Activated B cell treated with CpG ODN at 0.5 μM for 24 hours (primary cell): ENCODE results near the gene AKTIP. TPM values are rescaled to one million over a fixed set of nuclear protein-coding genes. Genes with fewer than 3 reads are reported as not detected.

Source experiments
- ATAC-seq: fragments of 200-7000 bp; cut with Tn5 transposase; one replicate; pipeline ENCODE4 v1.10.0; 2021; ENCODE audit warnings: low read depth, mild to moderate bottlenecking, moderate library complexity
- CTCF ChIA-PET: fragments of 350-600 bp; sonication (Branson Sonifier 250); formaldehyde crosslinking; loops from one replicate; lab custom pipeline; 2021; ENCODE audit warnings: antibody characterized with exemption; lab: Charles Lee
- POLR2A ChIA-PET: fragments of 350-600 bp; sonication (Branson Sonifier 250); formaldehyde crosslinking; loops from one replicate; lab custom pipeline; 2021; ENCODE audit warnings: antibody characterized with exemption; lab: Charles Lee
- DNase-seq: peaks from one replicate; pipeline ENCODE4 v3.0.0; 2022
- H3K27ac Mint-ChIP-seq: one replicate; pipeline ENCODE4 v1.8.0; 2020; ENCODE audit warnings: mixed read lengths
- H3K27me3 Mint-ChIP-seq: one replicate; pipeline ENCODE4 v1.8.0; 2021; ENCODE audit warnings: mixed read lengths
- H3K36me3 Mint-ChIP-seq: one replicate; pipeline ENCODE4 v1.8.0; 2021; ENCODE audit warnings: low read depth, mixed read lengths
- H3K4me1 Mint-ChIP-seq: one replicate; pipeline ENCODE4 v1.8.0; 2021; ENCODE audit warnings: mixed read lengths
- H3K4me3 Mint-ChIP-seq: one replicate; pipeline ENCODE4 v1.8.0; 2020; ENCODE audit warnings: mild to moderate bottlenecking, mixed read lengths
- H3K9me3 Mint-ChIP-seq: one replicate; pipeline ENCODE4 v1.8.0; 2020; ENCODE audit warnings: mixed read lengths
- CTCF ChIP-seq: fragments of 200-600 bp; IDR thresholded peaks from one replicate; pipeline ENCODE4 v1.8.0; 2022; ENCODE audit warnings: antibody characterized with exemption, mild to moderate bottlenecking
- intact Hi-C: fragments of 100-400 bp; cut with micrococcal nuclease; formaldehyde crosslinking; loops from one replicate; pipeline ENCODE4 v1.15.1; 2024
- total RNA-seq: library from RNA; stranded (reverse); gene quantifications from 2 replicates; pipeline ENCODE4 v1.2.3, GENCODE V29; 2022

AKTIP gene
- total RNA-seq, 1 donor from 2014 or later = 22.8 TPM

GRCh38 chr16:53530741-53531140, 27.7 kb upstream of the AKTIP start:
- intact Hi-C loops = no loop called here
- Mint-ChIP-seq H3K27ac (no peak overlapping the region), H3K27me3 (no peaks in the 10 kb centered on the region), H3K36me3 (no peaks in the 10 kb centered on the region), H3K4me3 (no peak overlapping the region), H3K9me3 (no peaks in the 10 kb centered on the region), H3K4me1 (peaks cover 14% of the 10 kb centered on the region)
- ATAC-seq (no peak), DNase-seq (no peak)
- ChIA-PET CTCF (interaction anchor here (0.8 kb wide), 1 partner anchor 11 kb away, joined by 3 read pairs; no protein-coding TSS in a partner anchor), POLR2A (no interaction called here)
- TF ChIP-seq CTCF = no peak

- POLR2A ChIA-PET = interaction anchor here (0.5 kb wide), 1 partner anchor 9 kb away, joined by 6 read pairs; no protein-coding TSS in a partner anchor
- no peaks in the 10 kb centered on the region for H3K36me3 Mint-ChIP-seq
- peaks cover 18% of the 10 kb centered on the region for H3K4me1 Mint-ChIP-seq
- ATAC-seq = no peak
- H3K4me3 Mint-ChIP-seq = no peak overlapping the region
- no peak overlapping the region for H3K27ac Mint-ChIP-seq
- no peaks in the 10 kb centered on the region for H3K27me3 Mint-ChIP-seq
- CTCF ChIA-PET = interaction anchor here (0.8 kb wide), 1 partner anchor 10 kb away, joined by 3 read pairs; no protein-coding TSS in a partner anchor
- no peaks in the 10 kb centered on the region for H3K9me3 Mint-ChIP-seq
- TF ChIP-seq CTCF = no peak
- intact Hi-C loops = no loop called here
- no peak for DNase-seq
Measured at GRCh38 chr16:53530046-53530445, 27.0 kb upstream of the AKTIP start.

- Mint-ChIP-seq H3K27ac (no peak overlapping the region), H3K27me3 (no peaks in the 10 kb centered on the region)
- no peak for ATAC-seq
Measured at GRCh38 chr16:53529513-53529912, 26.5 kb upstream of the AKTIP start.

GRCh38 chr16:53528797-53529196, 25.8 kb upstream of the AKTIP start:
- ATAC-seq (no peak), DNase-seq (no peak)
- POLR2A ChIA-PET = no interaction called here
- intact Hi-C loops = no loop called here
- Mint-ChIP-seq H3K27ac (no peak overlapping the region), H3K36me3 (no peaks in the 10 kb centered on the region), H3K4me1 (peaks cover 8% of the 10 kb centered on the region), H3K4me3 (no peak overlapping the region), H3K9me3 (no peaks in the 10 kb centered on the region), H3K27me3 (no peaks in the 10 kb centered on the region)
- CTCF ChIA-PET = no interaction called here
- no peak for TF ChIP-seq CTCF

More at GRCh38 chr16:53529513-53529912, 26.5 kb upstream of the AKTIP start:
- ChIA-PET POLR2A (interaction anchor here (0.5 kb wide), 1 partner anchor 8 kb away, joined by 6 read pairs; no protein-coding TSS in a partner anchor), CTCF (no interaction called here)
- H3K4me1 Mint-ChIP-seq = peaks cover 14% of the 10 kb centered on the region
- DNase-seq = no peak
- no peak overlapping the region for H3K4me3 Mint-ChIP-seq
- no peaks in the 10 kb centered on the region for H3K9me3 Mint-ChIP-seq
- TF ChIP-seq CTCF = no peak
- no peaks in the 10 kb centered on the region for H3K36me3 Mint-ChIP-seq
- intact Hi-C loops = no loop called here

- Mint-ChIP-seq H3K9me3 (no peaks in the 10 kb centered on the region), H3K27me3 (no peaks in the 10 kb centered on the region), H3K27ac (no peak overlapping the region), H3K36me3 (no peaks in the 10 kb centered on the region), H3K4me3 (no peak overlapping the region), H3K4me1 (peaks cover 28% of the 10 kb centered on the region)
- no peak for DNase-seq
- ChIA-PET POLR2A (interaction anchor here (1.9 kb wide), 1 partner anchor 20 kb away, joined by 4 read pairs; the partner anchor contains the start of gene AKTIP), CTCF (no interaction called here)
- intact Hi-C loops = no loop called here
- TF ChIP-seq CTCF = no peak
- ATAC-seq = no peak
Measured at GRCh38 chr16:53523971-53524548, 21.1 kb upstream of the AKTIP start.
